GM23338 (cell line): ENCODE results near the gene AGFG2. TPM values are rescaled to one million over a fixed set of nuclear protein-coding genes. Genes with fewer than 3 reads are reported as not detected.

Experiments
- ATAC-seq: fragments of 200-7000 bp; cut with Tn5 transposase; 3 replicates; pipeline ENCODE4 v1.9.1; 2020
- DNase-seq: peaks from one replicate; pipeline ENCODE4 v3.0.0-alpha.2; 2015; ENCODE audit warnings: low spot score
- H2AFZ ChIP-seq: fragments of 200-600 bp; sonication (generic); 2 replicates; pipeline ENCODE4 v1.8.0; 2016; ENCODE audit warnings: antibody characterized with exemption, mild to moderate bottlenecking, moderate library complexity
- H3F3A ChIP-seq: fragments of 200-600 bp; sonication (generic); replicated peaks from 2 replicates; pipeline ENCODE4 v1.8.0; 2017; ENCODE audit warnings: antibody characterized with exemption, mixed run types, low read depth
- H3K27ac ChIP-seq: fragments of 200-600 bp; sonication (generic); 2 replicates; pipeline ENCODE4 v1.6.1; 2016; ENCODE audit warnings: low read depth
- H3K27me3 ChIP-seq: fragments of 200-600 bp; sonication (generic); 2 replicates; pipeline ENCODE4 v1.8.0; 2016; ENCODE audit warnings: mild to moderate bottlenecking, mixed run types, moderate library complexity; ENCODE audit not compliant: insufficient read depth
- H3K36me3 ChIP-seq: fragments of 200-600 bp; sonication (generic); 2 replicates; pipeline ENCODE4 v1.8.0; 2016; ENCODE audit warnings: mild to moderate bottlenecking; ENCODE audit not compliant: insufficient read depth
- H3K4me1 ChIP-seq: fragments of 200-600 bp; sonication (generic); 2 replicates; pipeline ENCODE4 v1.8.0; 2016; ENCODE audit warnings: mild to moderate bottlenecking, moderate library complexity; ENCODE audit not compliant: insufficient read depth
- H3K4me2 ChIP-seq: fragments of 200-600 bp; sonication (generic); 2 replicates; pipeline ENCODE4 v1.7.1; 2017; ENCODE audit warnings: mixed run types
- H3K4me3 ChIP-seq: fragments of 200-600 bp; sonication (generic); 2 replicates; pipeline ENCODE4 v1.6.1; 2016; ENCODE audit warnings: mixed run types
- H3K79me2 ChIP-seq: fragments of 200-600 bp; sonication (generic); replicated peaks from 2 replicates; pipeline ENCODE4 v1.8.0; 2017; ENCODE audit warnings: mild to moderate bottlenecking; ENCODE audit not compliant: insufficient read depth
- H3K9me2 ChIP-seq: fragments of 200-600 bp; sonication (generic); 2 replicates; pipeline ENCODE4 v1.8.0; 2017; ENCODE audit not compliant: insufficient read depth
- H4K20me1 ChIP-seq: fragments of 200-600 bp; sonication (generic); replicated peaks from 2 replicates; pipeline ENCODE4 v1.8.0; 2017; ENCODE audit warnings: mild to moderate bottlenecking; ENCODE audit not compliant: insufficient read depth
- H3K27ac Mint-ChIP-seq: 2 replicates; pipeline ENCODE4 v1.8.0; 2020; ENCODE audit warnings: inconsistent platforms, mild to moderate bottlenecking, moderate library complexity, mixed read lengths
- H3K27me3 Mint-ChIP-seq: 3 replicates; pipeline ENCODE4 v1.8.0; 2022; ENCODE audit warnings: low read depth, mild to moderate bottlenecking, moderate library complexity, mixed read lengths, inconsistent platforms; ENCODE audit not compliant: insufficient read depth, poor library complexity
- H3K36me3 Mint-ChIP-seq: 3 replicates; pipeline ENCODE4 v1.8.0; 2021; ENCODE audit warnings: low read depth, mild to moderate bottlenecking, inconsistent platforms, moderate library complexity, mixed read lengths
- H3K4me1 Mint-ChIP-seq: 3 replicates; pipeline ENCODE4 v1.8.0; 2020; ENCODE audit warnings: mild to moderate bottlenecking, inconsistent platforms, mixed read lengths
- H3K4me3 Mint-ChIP-seq: 3 replicates; pipeline ENCODE4 v1.8.0; 2021; ENCODE audit warnings: moderate library complexity, mild to moderate bottlenecking, inconsistent platforms, mixed read lengths
- H3K9me3 Mint-ChIP-seq: 3 replicates; pipeline ENCODE4 v1.8.0; 2020; ENCODE audit warnings: moderate library complexity, mild to moderate bottlenecking, inconsistent platforms, mixed read lengths
- CREB1 ChIP-seq: fragments of 250-450 bp; sonication (Bioruptor Pico); IDR thresholded peaks from 2 replicates; pipeline ENCODE4 v1.5.0; 2020; ENCODE audit warnings: low read depth, mild to moderate bottlenecking, moderate library complexity
- CTCF ChIP-seq, 2 experiments: fragments of 200-600 bp in 1 of 2; sonication (generic) in 1 of 2; conservative IDR thresholded peaks; 2 replicates each; pipeline versions ENCODE4 v1.5.1 to v1.6.1; 2016 to 2017; ENCODE audit warnings: antibody characterized with exemption in 2 of 2, low read depth in 2 of 2, mild to moderate bottlenecking in 2 of 2, moderate library complexity in 1 of 2
- ETS1 ChIP-seq: IDR thresholded peaks from 2 replicates; pipeline ENCODE4 v1.6.1; 2016; ENCODE audit warnings: antibody characterized with exemption
- EZH2 ChIP-seq: fragments of 200-600 bp; sonication (generic); IDR thresholded peaks from one replicate; pipeline ENCODE4 v1.8.0; 2017; ENCODE audit warnings: antibody characterized with exemption, mild to moderate bottlenecking, low read depth; ENCODE audit not compliant: unreplicated experiment
- EZH2phosphoT487 ChIP-seq: fragments of 200-600 bp; sonication (generic); IDR thresholded peaks from one replicate; pipeline ENCODE4 v1.8.1; 2018; ENCODE audit warnings: antibody characterized with exemption; ENCODE audit not compliant: unreplicated experiment
- JUNB ChIP-seq: IDR thresholded peaks from one replicate; pipeline ENCODE4 v1.6.1; 2016; ENCODE audit warnings: antibody characterized with exemption; ENCODE audit not compliant: unreplicated experiment
- NANOG ChIP-seq: IDR thresholded peaks from 2 replicates; pipeline ENCODE4 v1.6.1; 2016; ENCODE audit warnings: antibody characterized with exemption, borderline replicate concordance
- POLR2AphosphoS5 ChIP-seq: IDR thresholded peaks from 2 replicates; pipeline ENCODE4 v1.6.1; 2016; ENCODE audit warnings: antibody characterized with exemption, low read depth
- REST ChIP-seq: IDR thresholded peaks from one replicate; pipeline ENCODE4 v1.6.1; 2018; ENCODE audit warnings: antibody characterized with exemption; ENCODE audit not compliant: unreplicated experiment
- STAT1 ChIP-seq: IDR thresholded peaks from one replicate; pipeline ENCODE4 v1.6.1; 2016; ENCODE audit warnings: antibody characterized with exemption; ENCODE audit not compliant: unreplicated experiment
- ZNF331 ChIP-seq: fragments of 250-450 bp; sonication (Bioruptor Pico); IDR thresholded peaks from 2 replicates; pipeline ENCODE4 v1.5.0; 2020; ENCODE audit warnings: low read depth, mild to moderate bottlenecking, moderate library complexity
- polyA plus RNA-seq: library from polyadenylated mRNA; unstranded; fragments of >200 nt; fragmentation: Nextera tagmentation; extraction: Ambion mirVana; gene quantifications from 2 replicates; pipeline ENCODE4 v1.2.1, GENCODE V29; 2016
- total RNA-seq: library from RNA; depleted of rRNA; stranded (reverse); fragments of >200 nt; shearing (Covaris generic); gene quantifications from 2 replicates; pipeline ENCODE4 v1.2.3, GENCODE V29; 2014

AGFG2 gene
- total and polyA plus RNA-seq, 2 experiments from 2014 or later = 2.3 to 8.9 TPM

- TF ChIP-seq CTCF (conservative IDR thresholded peaks at IDR 0.05; ENCODE audit: low read depth in 2 of 2) = no peak
- no peak for TF ChIP-seq EZH2
- TF ChIP-seq ETS1 = no peak
- TF ChIP-seq JUNB = no peak
- TF ChIP-seq POLR2AphosphoS5 = no peak
Measured at GRCh38 chr7:100575746-100576383, 36.9 kb downstream of the AGFG2 start (continued).

GRCh38 chr7:100576384-100576993 lies 37.5 kb downstream of the AGFG2 start:
- Mint-ChIP-seq H3K27me3 (peaks cover 15% of the 10 kb centered on the region), H3K36me3 (peaks cover 12% of the 10 kb centered on the region), H3K4me1 (peaks cover 11% of the 10 kb centered on the region), H3K27ac (no peak overlapping the region), H3K9me3 (no peaks in the 10 kb centered on the region), H3K4me3 (no peak overlapping the region)
- peaks cover 13% of the 10 kb centered on the region for H3K4me1 ChIP-seq
- ATAC-seq (no peak), DNase-seq (no peak)
- H2AFZ ChIP-seq = no peak overlapping the region
- H3K4me3 ChIP-seq = no peak overlapping the region
- peaks cover 3% of the 10 kb centered on the region; the same call in 1 of the 2 replicates for H3F3A ChIP-seq
- no peaks in the 10 kb centered on the region for H3K9me2 ChIP-seq
- no peaks in the 10 kb centered on the region for H3K79me2 ChIP-seq
- peaks cover 9% of the 10 kb centered on the region; the same call in 1 of the 2 replicates for H3K36me3 ChIP-seq
- H3K27me3 ChIP-seq = no peaks in the 10 kb centered on the region
- H4K20me1 ChIP-seq = no peaks in the 10 kb centered on the region
- no peak overlapping the region for H3K4me2 ChIP-seq
- H3K27ac ChIP-seq = no peak overlapping the region
- TF ChIP-seq JUNB = no peak
- TF ChIP-seq REST = no peak
- TF ChIP-seq STAT1 = no peak
- TF ChIP-seq CTCF (conservative IDR thresholded peaks at IDR 0.05; ENCODE audit: low read depth in 2 of 2) = no peak
- no peak for TF ChIP-seq EZH2phosphoT487
- no peak for TF ChIP-seq EZH2
- TF ChIP-seq CREB1 (CRISPR knock-in tag) = no peak
- TF ChIP-seq ZNF331 (CRISPR knock-in tag) = no peak
- no peak for TF ChIP-seq NANOG
